HepG2 (cell line): ENCODE measurements around the gene ZNF618. TPM values are rescaled to one million over a fixed set of nuclear protein-coding genes. Genes with fewer than 3 reads are reported as not detected.

Experiments used
- AGO1 ChIP-seq: fragments of 200-400 bp; formaldehyde crosslinking; IDR thresholded peaks from 2 replicates; pipeline ENCODE4 v1.6.1; 2017; ENCODE audit warnings: mild to moderate bottlenecking, low read depth, low read length, moderate library complexity; ENCODE audit not compliant: poor library complexity, severe bottlenecking
- CENPX ChIP-seq: sonication (generic); formaldehyde crosslinking; IDR thresholded peaks from 2 replicates; pipeline ENCODE4 v1.9.0; 2021; ENCODE audit warnings: mild to moderate bottlenecking, missing genetic modification reagents, moderate library complexity
- ELF3 ChIP-seq: IDR thresholded peaks from 2 replicates; pipeline ENCODE4 v1.6.1; 2016; ENCODE audit warnings: missing genetic modification reagents, missing compliant biosample characterization
- FIP1L1 ChIP-seq: fragments of 200-400 bp; formaldehyde crosslinking; IDR thresholded peaks from 2 replicates; pipeline ENCODE4 v1.6.1; 2018; ENCODE audit warnings: low read depth, mild to moderate bottlenecking, low read length, moderate library complexity, borderline replicate concordance; ENCODE audit not compliant: insufficient read depth
- FOXO1 ChIP-seq: sonication (generic); formaldehyde crosslinking; IDR thresholded peaks from 2 replicates; pipeline ENCODE4 v1.4.0; 2020; ENCODE audit warnings: missing genetic modification reagents
- FOXP1 ChIP-seq, 2 experiments: fragments of 450-650 bp in 1 of 2; IDR thresholded peaks; 2 replicates each; pipeline ENCODE4 v1.6.1; 2017 to 2018; ENCODE audit warnings: antibody characterized with exemption in 1 of 2
- HCFC1 ChIP-seq: fragments of 150-350 bp; IDR thresholded peaks from 2 replicates; pipeline ENCODE4 v1.6.1; 2014; ENCODE audit warnings: low read depth, low read length
- LCORL ChIP-seq, 2 experiments: fragments of 450-650 bp in 1 of 2; sonication (generic) in 1 of 2; formaldehyde crosslinking in 1 of 2; IDR thresholded peaks; 2 replicates each; pipeline versions ENCODE4 v1.5.0 to v1.6.1; 2017 to 2020; ENCODE audit warnings: antibody characterized with exemption in 1 of 2, missing genetic modification reagents in 1 of 2
- NCOA2 ChIP-seq: sonication (generic); formaldehyde crosslinking; IDR thresholded peaks from 2 replicates; pipeline ENCODE4 v1.8.0; 2022; ENCODE audit warnings: inconsistent platforms
- RXRB ChIP-seq: IDR thresholded peaks from 2 replicates; pipeline ENCODE4 v1.6.1; 2016; ENCODE audit warnings: borderline replicate concordance, missing genetic modification reagents, missing compliant biosample characterization
- SMARCC2 ChIP-seq: fragments of 450-650 bp; IDR thresholded peaks from 2 replicates; pipeline ENCODE4 v1.6.1; 2017; ENCODE audit warnings: antibody characterized with exemption, mild to moderate bottlenecking
- U2AF1 ChIP-seq: fragments of 200-400 bp; formaldehyde crosslinking; optimal IDR thresholded peaks from 2 replicates; pipeline ENCODE3; 2017; ENCODE audit warnings: mild to moderate bottlenecking, low read depth, low read length
- XRCC5 ChIP-seq: fragments of 200-400 bp; formaldehyde crosslinking; optimal IDR thresholded peaks from 2 replicates; pipeline ENCODE3; 2017; ENCODE audit warnings: mild to moderate bottlenecking, low read length
- ZBTB38 ChIP-seq: sonication (generic); formaldehyde crosslinking; IDR thresholded peaks from 2 replicates; pipeline ENCODE4 v1.5.1; 2020; ENCODE audit warnings: mild to moderate bottlenecking, missing genetic modification reagents
- ZNF230 ChIP-seq: sonication (generic); formaldehyde crosslinking; IDR thresholded peaks from 2 replicates; pipeline ENCODE4 v1.4.0; 2020; ENCODE audit warnings: mild to moderate bottlenecking, missing genetic modification reagents
- ZNF276 ChIP-seq: sonication (generic); formaldehyde crosslinking; IDR thresholded peaks from 2 replicates; pipeline ENCODE4 v1.4.0; 2020; ENCODE audit warnings: mild to moderate bottlenecking, low read depth, missing genetic modification reagents
- ZNF383 ChIP-seq: sonication (generic); formaldehyde crosslinking; IDR thresholded peaks from 2 replicates; pipeline ENCODE4 v1.4.0; 2020; ENCODE audit warnings: missing genetic modification reagents, mild to moderate bottlenecking, borderline replicate concordance
- ZNF432 ChIP-seq: sonication (generic); formaldehyde crosslinking; IDR thresholded peaks from 2 replicates; pipeline ENCODE4 v1.5.0; 2020; ENCODE audit warnings: missing genetic modification reagents, mild to moderate bottlenecking, borderline replicate concordance
- ZNF547 ChIP-seq: sonication (generic); formaldehyde crosslinking; IDR thresholded peaks from 2 replicates; pipeline ENCODE4 v1.5.1; 2020; ENCODE audit warnings: mild to moderate bottlenecking, missing genetic modification reagents
- ZNF737 ChIP-seq: sonication (generic); formaldehyde crosslinking; IDR thresholded peaks from 2 replicates; pipeline ENCODE4 v1.5.0; 2020; ENCODE audit warnings: missing genetic modification reagents, mild to moderate bottlenecking, borderline replicate concordance
- ZSCAN9 ChIP-seq: IDR thresholded peaks from 2 replicates; pipeline ENCODE4 v1.6.1; 2016; ENCODE audit warnings: borderline replicate concordance
- ZZZ3 ChIP-seq: sonication (generic); formaldehyde crosslinking; IDR thresholded peaks from 2 replicates; pipeline ENCODE4 v1.4.0; 2020; ENCODE audit warnings: missing genetic modification reagents, mild to moderate bottlenecking, borderline replicate concordance
- polyA plus RNA-seq, 8 experiments: library from polyadenylated mRNA; depleted of rRNA in 3 of 8; stranded (reverse) in 7 of 8; unstranded in 1 of 8; fragments of >200 nt; fragmentation: Illumina TruSeq in 4 of 8; extraction: Trizol in 4 of 8; gene quantifications; 2 replicates each; pipeline versions ENCODE4 v1.2.1 to v1.2.3, GENCODE V29; 2011 to 2016; ENCODE audit warnings: low read depth in 4 of 8, missing spikeins in 1 of 8, mixed read lengths in 1 of 8; ENCODE audit not compliant: insufficient read depth in 1 of 8
- total RNA-seq, 5 experiments: library from RNA; depleted of rRNA; stranded (reverse); fragments of >200 nt; fragmentation: Illumina TruSeq; extraction: Trizol; gene quantifications; 2 replicates each; pipeline ENCODE4 v1.2.3, GENCODE V29; 2016; ENCODE audit warnings: low read depth in 1 of 5
- TF ChIP-seq, protein P1 (sequence below): sonication (generic); formaldehyde crosslinking; IDR thresholded peaks from 2 replicates; pipeline ENCODE4 v1.4.0; 2020; ENCODE audit warnings: missing genetic modification reagents
- TF ChIP-seq, protein P2 (sequence below): sonication (generic); formaldehyde crosslinking; IDR thresholded peaks from 2 replicates; pipeline ENCODE4 v1.4.0; 2020; ENCODE audit warnings: missing genetic modification reagents
- TF ChIP-seq, protein P3 (sequence below): sonication (generic); formaldehyde crosslinking; IDR thresholded peaks from 2 replicates; pipeline ENCODE4 v1.5.1; 2020; ENCODE audit warnings: missing genetic modification reagents, mild to moderate bottlenecking, borderline replicate concordance

Gene ZNF618
- total and polyA plus RNA-seq, 2 of the 13 experiments (the other 11 are each of a cell fraction or from before 2014, with no cell fraction given): 0.07 TPM

GRCh38 chr9:114058688-114059046 lies 182.6 kb downstream of the ZNF618 start (continued):
- TF ChIP-seq ZNF276 (CRISPR knock-in tag) (no peak), SMARCC2 (no peak), ZNF383 (no peak), ZBTB38 (no peak), FIP1L1 (0 out of 2 replicates have a peak, but pooled peaks have one; percentile 10), RXRB (CRISPR knock-in tag) (no peak), AGO1 (peak; percentile 78), ZZZ3 (CRISPR knock-in tag) (0 out of 2 replicates have a peak, but pooled peaks have one; percentile 28), HCFC1 (no peak), U2AF1 (no peak), ZNF230 (CRISPR knock-in tag) (0 out of 2 replicates have a peak, but pooled peaks have one; percentile 23), ZSCAN9 (CRISPR knock-in tag) (peak; percentile 42; the same call in 1 of the 2 replicates), ZNF547 (no peak), XRCC5 (no peak), LCORL (IDR thresholded peaks at IDR 0.05) (no peak), LCORL (CRISPR knock-in tag; IDR thresholded peaks at IDR 0.05) (peak; percentile 22; the same call in 1 of the 2 replicates), FOXP1 (IDR thresholded peaks at IDR 0.05) (no peak), FOXP1 (CRISPR knock-in tag; IDR thresholded peaks at IDR 0.05) (no peak), ZNF737 (CRISPR knock-in tag) (no peak), FOXO1 (CRISPR knock-in tag) (no peak), ELF3 (CRISPR knock-in tag) (no peak), CENPX (CRISPR knock-in tag) (no peak), NCOA2 (CRISPR knock-in tag) (no peak; the same call in 1 of the 2 replicates), ZNF432 (no peak)
- TF ChIP-seq, protein P1, sequence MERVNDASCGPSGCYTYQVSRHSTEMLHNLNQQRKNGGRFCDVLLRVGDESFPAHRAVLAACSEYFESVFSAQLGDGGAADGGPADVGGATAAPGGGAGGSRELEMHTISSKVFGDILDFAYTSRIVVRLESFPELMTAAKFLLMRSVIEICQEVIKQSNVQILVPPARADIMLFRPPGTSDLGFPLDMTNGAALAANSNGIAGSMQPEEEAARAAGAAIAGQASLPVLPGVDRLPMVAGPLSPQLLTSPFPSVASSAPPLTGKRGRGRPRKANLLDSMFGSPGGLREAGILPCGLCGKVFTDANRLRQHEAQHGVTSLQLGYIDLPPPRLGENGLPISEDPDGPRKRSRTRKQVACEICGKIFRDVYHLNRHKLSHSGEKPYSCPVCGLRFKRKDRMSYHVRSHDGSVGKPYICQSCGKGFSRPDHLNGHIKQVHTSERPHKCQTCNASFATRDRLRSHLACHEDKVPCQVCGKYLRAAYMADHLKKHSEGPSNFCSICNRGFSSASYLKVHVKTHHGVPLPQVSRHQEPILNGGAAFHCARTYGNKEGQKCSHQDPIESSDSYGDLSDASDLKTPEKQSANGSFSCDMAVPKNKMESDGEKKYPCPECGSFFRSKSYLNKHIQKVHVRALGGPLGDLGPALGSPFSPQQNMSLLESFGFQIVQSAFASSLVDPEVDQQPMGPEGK (CRISPR knock-in tag): no peak
- TF ChIP-seq, protein P2, sequence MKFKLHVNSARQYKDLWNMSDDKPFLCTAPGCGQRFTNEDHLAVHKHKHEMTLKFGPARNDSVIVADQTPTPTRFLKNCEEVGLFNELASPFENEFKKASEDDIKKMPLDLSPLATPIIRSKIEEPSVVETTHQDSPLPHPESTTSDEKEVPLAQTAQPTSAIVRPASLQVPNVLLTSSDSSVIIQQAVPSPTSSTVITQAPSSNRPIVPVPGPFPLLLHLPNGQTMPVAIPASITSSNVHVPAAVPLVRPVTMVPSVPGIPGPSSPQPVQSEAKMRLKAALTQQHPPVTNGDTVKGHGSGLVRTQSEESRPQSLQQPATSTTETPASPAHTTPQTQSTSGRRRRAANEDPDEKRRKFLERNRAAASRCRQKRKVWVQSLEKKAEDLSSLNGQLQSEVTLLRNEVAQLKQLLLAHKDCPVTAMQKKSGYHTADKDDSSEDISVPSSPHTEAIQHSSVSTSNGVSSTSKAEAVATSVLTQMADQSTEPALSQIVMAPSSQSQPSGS (CRISPR knock-in tag): no peak
- TF ChIP-seq, protein P3, sequence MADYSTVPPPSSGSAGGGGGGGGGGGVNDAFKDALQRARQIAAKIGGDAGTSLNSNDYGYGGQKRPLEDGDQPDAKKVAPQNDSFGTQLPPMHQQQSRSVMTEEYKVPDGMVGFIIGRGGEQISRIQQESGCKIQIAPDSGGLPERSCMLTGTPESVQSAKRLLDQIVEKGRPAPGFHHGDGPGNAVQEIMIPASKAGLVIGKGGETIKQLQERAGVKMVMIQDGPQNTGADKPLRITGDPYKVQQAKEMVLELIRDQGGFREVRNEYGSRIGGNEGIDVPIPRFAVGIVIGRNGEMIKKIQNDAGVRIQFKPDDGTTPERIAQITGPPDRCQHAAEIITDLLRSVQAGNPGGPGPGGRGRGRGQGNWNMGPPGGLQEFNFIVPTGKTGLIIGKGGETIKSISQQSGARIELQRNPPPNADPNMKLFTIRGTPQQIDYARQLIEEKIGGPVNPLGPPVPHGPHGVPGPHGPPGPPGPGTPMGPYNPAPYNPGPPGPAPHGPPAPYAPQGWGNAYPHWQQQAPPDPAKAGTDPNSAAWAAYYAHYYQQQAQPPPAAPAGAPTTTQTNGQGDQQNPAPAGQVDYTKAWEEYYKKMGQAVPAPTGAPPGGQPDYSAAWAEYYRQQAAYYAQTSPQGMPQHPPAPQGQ: no peak
